Ishikawa (cell line): ENCODE data around the gene OPCML.

Experiments
- CREB1 ChIP-seq: IDR thresholded peaks from 2 replicates; pipeline ENCODE4 v1.6.1; 2012; ENCODE audit warnings: low read depth
- EP300 ChIP-seq: IDR thresholded peaks from 2 replicates; pipeline ENCODE4 v1.6.1; 2012; ENCODE audit warnings: borderline replicate concordance
- FOXM1 ChIP-seq: IDR thresholded peaks from 2 replicates; pipeline ENCODE4 v1.6.1; 2012; ENCODE audit warnings: low read depth, borderline replicate concordance
- MAX ChIP-seq: IDR thresholded peaks from 2 replicates; pipeline ENCODE4 v1.6.1; 2012
- REST ChIP-seq: IDR thresholded peaks from 2 replicates; pipeline ENCODE4 v1.6.1; 2012; ENCODE audit warnings: low read depth, mild to moderate bottlenecking
- TEAD4 ChIP-seq: IDR thresholded peaks from 2 replicates; pipeline ENCODE4 v1.6.1; 2012
- USF1 ChIP-seq: IDR thresholded peaks from 2 replicates; pipeline ENCODE4 v1.6.1; 2012
- YY1 ChIP-seq: IDR thresholded peaks from 2 replicates; pipeline ENCODE4 v1.6.1; 2012; ENCODE audit warnings: low read depth

- TF ChIP-seq CREB1 (no peak), EP300 (no peak), REST (no peak), YY1 (no peak), USF1 (no peak), TEAD4 (no peak), FOXM1 (no peak), MAX (no peak)
Observed at GRCh38 chr11:132785878-132786277, 746.4 kb downstream of the OPCML start.
